Measurements from ENCODE around the gene DIRAS1.

DIRAS1 gene

DNA sequence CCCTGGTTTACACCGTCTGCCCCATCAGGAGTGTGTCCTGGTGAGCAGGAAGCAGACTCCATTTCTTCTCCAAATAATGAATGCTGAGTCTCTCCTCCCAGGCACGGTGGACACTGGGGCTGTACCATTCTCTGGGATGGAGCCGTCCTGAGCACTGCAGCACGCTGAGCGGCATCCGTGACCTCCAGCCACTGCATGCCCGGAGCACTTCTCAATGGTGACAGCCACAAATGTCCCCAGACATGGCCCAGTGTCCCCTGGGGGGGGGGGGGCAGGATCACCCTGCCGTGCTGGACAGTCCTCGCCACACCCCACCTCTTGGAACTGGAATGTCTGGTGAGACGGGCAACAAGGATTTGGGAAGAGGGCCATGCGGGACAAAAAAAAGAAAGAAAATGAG is 56.1 kb downstream of the DIRAS1 start:
- TF ChIP-seq, protein P1, sequence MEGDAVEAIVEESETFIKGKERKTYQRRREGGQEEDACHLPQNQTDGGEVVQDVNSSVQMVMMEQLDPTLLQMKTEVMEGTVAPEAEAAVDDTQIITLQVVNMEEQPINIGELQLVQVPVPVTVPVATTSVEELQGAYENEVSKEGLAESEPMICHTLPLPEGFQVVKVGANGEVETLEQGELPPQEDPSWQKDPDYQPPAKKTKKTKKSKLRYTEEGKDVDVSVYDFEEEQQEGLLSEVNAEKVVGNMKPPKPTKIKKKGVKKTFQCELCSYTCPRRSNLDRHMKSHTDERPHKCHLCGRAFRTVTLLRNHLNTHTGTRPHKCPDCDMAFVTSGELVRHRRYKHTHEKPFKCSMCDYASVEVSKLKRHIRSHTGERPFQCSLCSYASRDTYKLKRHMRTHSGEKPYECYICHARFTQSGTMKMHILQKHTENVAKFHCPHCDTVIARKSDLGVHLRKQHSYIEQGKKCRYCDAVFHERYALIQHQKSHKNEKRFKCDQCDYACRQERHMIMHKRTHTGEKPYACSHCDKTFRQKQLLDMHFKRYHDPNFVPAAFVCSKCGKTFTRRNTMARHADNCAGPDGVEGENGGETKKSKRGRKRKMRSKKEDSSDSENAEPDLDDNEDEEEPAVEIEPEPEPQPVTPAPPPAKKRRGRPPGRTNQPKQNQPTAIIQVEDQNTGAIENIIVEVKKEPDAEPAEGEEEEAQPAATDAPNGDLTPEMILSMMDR (conservative IDR thresholded peaks at IDR 0.05; ENCODE audit: control insufficient read depth, insufficient read depth, low read depth, low read length): no peak
- no peak overlapping the region for H3K4me3 ChIP-seq (ENCODE audit: control insufficient read depth, low read depth, low read length)
- DNase-seq (ENCODE audit: low read depth): no peak
